SIG-M5 treated with dmso at 0.1 percent for 504 hours (cell line): ENCODE measurements around the gene TM4SF18.

Experiments
- DNase-seq: peaks from one replicate; lab custom pipeline; 2025; ENCODE audit not compliant: unreplicated experiment; lab: John Stamatoyannopoulos, UW

The TM4SF18 gene

GRCh38 chr3:149291178-149291577 lies 42.3 kb downstream of the TM4SF18 start:
- DNase-seq: no peak

- DNase-seq: no peak
Measured at GRCh38 chr3:149288655-149289054, 44.8 kb downstream of the TM4SF18 start.

GRCh38 chr3:149284034-149284433 lies 49.4 kb downstream of the TM4SF18 start:
- DNase-seq: no peak

DNA sequence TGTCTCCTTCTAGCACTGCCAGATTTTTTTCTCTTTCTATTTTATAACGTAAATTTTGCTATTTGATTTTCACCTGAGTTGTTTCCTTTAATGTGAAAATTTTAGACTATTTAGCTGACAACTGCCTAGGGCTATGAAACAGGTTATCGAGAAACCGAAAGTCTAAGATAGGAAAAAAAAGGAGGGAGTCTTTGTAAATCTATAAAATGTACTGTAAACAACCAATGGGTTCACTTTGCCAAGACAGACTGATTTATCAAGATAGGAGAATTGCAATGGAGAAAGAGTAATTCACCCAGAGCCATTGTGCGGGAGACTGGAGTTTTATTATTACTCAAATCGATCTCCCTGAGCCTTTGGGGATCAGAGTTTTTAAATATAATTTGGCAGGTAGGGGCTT lies 50.0 kb downstream of the TM4SF18 start:
- no peak for DNase-seq

- no peak for DNase-seq
Measured at GRCh38 chr3:149282836-149283235, 50.6 kb downstream of the TM4SF18 start.

DNA sequence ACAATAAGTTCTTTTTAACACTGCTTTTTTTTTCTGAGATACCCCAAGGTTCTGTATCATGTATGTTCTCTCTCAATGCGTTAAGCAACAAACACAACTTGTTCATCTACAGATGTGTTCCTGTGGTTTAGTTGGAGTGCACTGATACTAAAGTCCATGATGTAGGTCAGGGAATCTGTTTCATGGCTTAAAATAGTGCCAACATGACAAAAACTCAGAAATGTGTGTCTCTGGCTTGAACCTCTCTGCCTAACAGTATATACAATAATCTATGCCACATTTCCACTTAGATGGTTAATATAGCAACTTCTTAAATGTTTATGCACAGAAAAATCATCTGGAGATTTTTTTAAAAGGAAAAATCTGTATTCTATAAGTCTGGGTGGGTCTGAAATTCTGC lies 51.1 kb downstream of the TM4SF18 start:
- no peak for DNase-seq

- DNase-seq: no peak
Measured at GRCh38 chr3:149280671-149281349, 52.6 kb downstream of the TM4SF18 start.

- no peak for DNase-seq
Measured at GRCh38 chr3:149278911-149279310, 54.5 kb downstream of the TM4SF18 start.

- DNase-seq: peak; percentile 83
Measured at GRCh38 chr3:149277331-149277813, 56.1 kb downstream of the TM4SF18 start.

DNA sequence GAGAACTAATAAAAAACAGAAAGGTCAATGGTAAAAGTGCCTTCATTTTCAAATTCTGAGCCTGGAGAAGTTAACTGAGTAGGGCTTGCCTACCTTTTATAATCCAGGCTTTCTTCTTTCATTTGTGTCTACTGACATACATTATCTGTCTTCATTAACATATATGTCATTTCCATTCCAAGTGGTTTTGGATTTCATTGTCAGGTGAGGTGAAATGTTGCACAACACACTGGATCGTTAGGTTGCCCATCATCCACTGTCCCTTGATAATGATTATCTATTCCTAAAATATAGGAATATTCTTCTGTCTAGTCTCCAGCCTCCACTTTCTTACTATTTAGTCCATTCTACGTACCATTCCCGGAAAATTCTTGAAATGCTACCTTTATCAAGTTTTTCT lies 56.8 kb downstream of the TM4SF18 start:
- no peak for DNase-seq

- DNase-seq: no peak
Measured at GRCh38 chr3:149274220-149274619, 59.2 kb downstream of the TM4SF18 start.

DNA sequence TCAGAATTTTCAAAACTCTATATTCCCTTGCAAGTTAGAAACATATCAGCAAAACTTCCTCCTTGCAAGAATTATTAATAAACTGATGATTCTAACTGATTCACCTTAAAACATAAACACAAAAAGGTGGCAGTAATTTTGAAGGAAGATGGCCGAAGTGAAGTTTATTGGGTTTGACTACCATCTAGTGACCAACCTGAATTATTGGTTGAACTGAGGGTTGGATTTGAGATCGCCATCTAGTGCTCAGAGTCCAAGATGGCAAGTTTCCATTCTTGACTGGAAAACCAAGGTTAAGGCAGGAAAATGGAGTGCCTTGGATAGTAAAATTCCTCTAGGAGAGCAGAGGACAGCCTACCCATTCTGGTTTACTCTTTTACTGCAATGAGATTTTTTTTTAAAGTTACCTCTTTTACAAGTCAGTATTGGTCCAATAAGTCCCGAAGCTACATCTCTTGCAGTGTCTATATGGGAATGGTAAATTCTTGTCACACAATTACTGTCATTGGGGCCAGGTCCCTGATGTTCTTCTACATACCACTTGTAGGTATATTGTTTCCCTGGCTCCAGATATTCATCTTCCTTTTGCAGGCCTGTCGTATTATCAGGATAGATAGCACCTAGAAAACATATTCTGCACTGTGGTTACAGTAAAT lies 60.2 kb downstream of the TM4SF18 start:
- peak; percentile 90 for DNase-seq

DNA sequence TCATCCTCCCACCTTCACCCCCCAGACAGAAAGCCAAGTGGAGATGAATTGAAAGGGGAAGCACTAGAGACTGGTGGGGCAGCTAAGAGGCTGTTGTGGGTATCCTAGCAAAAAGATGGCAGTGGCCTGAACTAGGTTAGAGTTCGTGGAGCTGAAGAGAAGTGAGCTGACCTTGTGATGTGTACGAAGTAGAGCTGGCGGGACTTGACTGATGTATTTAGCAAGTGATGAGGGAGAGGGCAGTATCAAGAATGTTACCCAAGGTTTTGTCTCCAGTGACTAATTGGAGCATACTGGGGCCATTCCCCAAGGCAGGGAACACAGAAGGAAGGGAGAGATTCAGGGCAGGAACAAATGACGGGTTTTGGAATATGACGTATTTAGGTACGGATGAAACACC lies 61.8 kb downstream of the TM4SF18 start:
- DNase-seq: no peak

- no peak for DNase-seq
Measured at GRCh38 chr3:149270180-149270579, 63.3 kb downstream of the TM4SF18 start.

GRCh38 chr3:149269687-149270086 lies 63.7 kb downstream of the TM4SF18 start:
- DNase-seq: no peak
